Measurements from ENCODE around the gene SDCCAG8.

GRCh38 chr1:243246916-243247315 lies 8.9 kb upstream of the SDCCAG8 start:
- TF ChIP-seq CTCF (IDR thresholded peaks at IDR 0.05) = no peak
- TF ChIP-seq POLR2A (IDR thresholded peaks at IDR 0.05) = no peak

Measured in Peyer's patch (tissue), 4 donors.